IPS-NIHi7 (cell line): ENCODE data around the gene ZNF177.
"Not testable (repeated sequence)": the region's sequence is repeated elsewhere in the genome, so short reads cannot be mapped to it uniquely, and the experiment has no call there.

ENCODE experiments used
- DNase-seq: peaks from one replicate; pipeline ENCODE4 v3.0.0; 2012; ENCODE audit warnings: mixed read lengths; ENCODE audit errors: extremely low spot score

Gene ZNF177

DNA sequence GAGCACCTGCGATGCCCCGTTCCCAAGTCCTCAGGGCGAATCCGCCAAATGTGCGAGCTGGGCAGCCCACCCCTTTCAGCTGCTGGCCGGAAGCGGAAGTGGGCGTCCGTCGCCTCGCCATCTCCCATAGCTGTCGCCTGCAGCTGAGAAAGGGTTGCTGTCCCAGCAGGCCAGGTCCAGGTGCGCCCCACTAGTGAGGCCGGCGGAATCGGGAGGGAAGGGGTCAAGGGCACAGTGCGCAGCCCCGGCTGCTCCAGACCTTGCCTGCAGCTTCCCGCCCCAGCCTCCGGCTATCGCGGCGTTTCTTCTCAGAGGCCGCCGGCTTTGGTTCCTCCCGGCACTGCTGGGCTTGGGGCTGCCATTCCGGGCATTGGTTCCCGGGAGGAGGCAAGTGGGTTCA is at the start of gene ZNF177:
Gene ZNF177, plus strand, starts transcription at position 109 of the 400 bp plus-strand sequence. CDS start 15,299 bp downstream, outside the sequence.
- DNase-seq: no peak

GRCh38 chr19:9313756-9314155 is 49.1 kb upstream of the ZNF177 start:
- DNase-seq: no peak

- no peak for DNase-seq
These were observed 41.5 kb upstream of the ZNF177 start for GRCh38 chr19:9321338-9321737.

GRCh38 chr19:9321756-9322155 is 41.1 kb upstream of the ZNF177 start:
- not testable (repeated sequence) for DNase-seq

DNA sequence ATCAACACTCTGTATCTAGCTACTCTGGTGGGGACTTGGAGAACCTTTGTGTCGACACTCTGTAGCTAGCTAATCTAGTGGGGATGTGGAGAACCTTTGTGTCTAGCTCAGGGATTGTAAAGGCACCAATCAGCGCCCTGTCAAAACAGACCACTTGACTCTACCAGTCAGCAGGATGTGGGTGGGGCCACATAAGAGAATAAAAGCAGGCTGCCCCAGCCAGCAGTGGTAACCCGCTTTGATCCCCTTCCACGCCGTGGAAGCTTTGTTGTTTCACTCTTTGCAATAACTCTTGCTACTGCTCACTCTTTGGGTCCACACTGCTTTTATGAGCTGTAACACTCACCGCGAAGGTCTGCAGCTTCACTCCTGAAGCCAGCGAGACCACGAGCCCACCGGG is 40.6 kb upstream of the ZNF177 start:
- DNase-seq: not testable (repeated sequence)

GRCh38 chr19:9323557-9323918 is 39.3 kb upstream of the ZNF177 start:
- DNase-seq: peak; percentile 32

DNA sequence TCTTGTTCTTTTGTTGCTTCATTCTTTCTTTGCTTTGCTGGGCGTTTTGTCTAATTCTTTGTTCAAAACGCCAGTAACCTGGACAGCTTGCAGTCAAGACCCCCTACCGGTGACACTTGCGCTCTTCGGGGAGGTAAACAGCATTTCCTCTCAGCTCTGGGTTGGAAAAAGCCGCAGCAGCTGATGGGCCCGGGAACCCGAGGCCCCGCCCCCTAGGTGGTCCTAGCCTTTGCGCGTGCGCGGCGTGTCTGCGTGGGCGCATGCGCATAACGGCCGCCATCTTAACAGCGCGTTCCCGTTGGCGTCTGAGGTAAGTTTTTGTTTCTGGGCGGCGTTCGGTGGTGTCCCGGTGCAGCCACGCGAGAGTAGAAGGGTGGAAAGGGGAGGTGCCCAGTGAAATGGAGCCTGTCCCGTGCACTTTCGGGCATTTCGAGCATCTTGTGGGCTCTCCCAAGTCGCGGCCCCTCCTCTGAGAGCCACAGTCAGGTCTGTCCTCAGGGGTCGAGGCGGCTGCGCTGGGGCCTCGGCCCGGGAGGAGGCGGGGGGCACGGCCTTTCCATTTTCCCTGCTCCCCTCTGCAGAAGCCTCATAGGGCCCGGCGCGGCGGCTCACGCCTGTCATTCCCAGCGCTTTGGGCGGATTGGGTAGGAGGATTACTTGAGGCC is 38.8 kb upstream of the ZNF177 start, which contains the start of gene ZNF559:
Gene ZNF559, plus strand, starts transcription at position 261 of the 665 bp plus-strand sequence. CDS start 14,371 bp downstream, outside the sequence.
- DNase-seq: peak; percentile 93

DNA sequence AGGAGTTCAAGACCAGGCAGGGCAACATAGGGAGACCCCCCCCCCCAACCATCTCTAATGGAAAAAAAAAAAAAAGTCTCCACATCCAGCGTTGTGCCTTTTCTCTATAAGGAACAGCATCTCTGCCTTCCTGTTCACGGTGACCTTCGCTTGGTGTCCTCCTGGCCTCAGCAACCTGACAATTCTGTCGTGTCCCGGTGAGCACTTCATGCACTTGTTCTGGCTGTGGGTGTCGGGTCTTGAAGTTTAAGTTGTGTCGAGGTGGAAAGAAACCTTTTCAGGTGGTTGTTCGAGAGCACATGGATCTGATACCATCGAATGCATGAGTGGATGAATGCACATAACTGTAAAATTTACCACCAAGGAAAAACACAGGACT is 38.2 kb upstream of the ZNF177 start:
- peak; percentile 8 for DNase-seq

DNA sequence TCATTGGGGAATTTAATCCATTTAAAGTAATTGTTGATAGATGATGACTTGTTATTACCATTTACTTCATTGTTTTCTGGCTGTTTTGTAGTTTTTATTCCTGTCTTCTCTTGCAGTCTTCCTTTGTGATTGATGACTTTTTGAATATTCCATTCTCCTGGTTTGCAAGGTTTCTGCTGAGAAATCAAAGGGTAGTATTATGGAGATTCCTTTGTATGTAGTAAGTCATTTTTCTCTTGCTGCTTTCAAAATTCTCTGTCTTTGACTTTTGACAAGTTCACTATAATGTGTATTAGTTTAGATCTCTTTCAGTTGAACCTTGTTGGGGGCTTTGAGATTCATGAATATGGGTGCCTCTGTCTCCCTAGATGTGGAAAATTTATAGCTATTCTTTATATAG is 32.8 kb upstream of the ZNF177 start:
- DNase-seq: no peak

DNA sequence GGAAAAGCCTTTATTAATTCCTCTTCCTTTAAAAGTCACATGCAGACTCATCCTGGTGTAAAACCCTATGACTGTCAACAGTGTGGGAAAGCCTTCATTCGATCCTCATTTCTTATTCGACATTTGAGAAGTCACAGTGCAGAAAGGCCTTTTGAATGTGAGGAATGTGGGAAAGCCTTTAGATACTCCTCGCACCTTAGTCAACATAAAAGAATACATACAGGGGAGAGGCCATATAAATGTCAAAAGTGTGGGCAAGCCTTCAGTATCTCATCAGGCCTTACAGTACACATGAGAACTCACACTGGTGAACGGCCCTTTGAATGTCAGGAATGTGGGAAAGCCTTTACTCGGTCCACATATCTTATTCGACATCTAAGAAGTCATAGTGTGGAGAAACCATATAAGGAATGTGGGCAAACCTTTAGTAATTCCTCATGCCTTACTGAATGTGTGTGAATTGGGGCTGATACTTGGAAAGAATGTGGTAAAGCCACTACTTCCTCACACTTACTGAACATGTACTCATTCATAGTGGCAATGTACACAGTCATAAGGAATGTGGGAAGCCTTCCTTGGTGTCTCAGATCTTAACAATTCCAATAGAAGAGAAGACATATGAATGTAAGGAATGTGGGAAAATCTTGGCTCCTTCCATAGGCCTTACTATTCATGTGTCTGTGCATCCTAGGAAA is 20.1 kb upstream of the ZNF177 start:
- no peak for DNase-seq

DNA sequence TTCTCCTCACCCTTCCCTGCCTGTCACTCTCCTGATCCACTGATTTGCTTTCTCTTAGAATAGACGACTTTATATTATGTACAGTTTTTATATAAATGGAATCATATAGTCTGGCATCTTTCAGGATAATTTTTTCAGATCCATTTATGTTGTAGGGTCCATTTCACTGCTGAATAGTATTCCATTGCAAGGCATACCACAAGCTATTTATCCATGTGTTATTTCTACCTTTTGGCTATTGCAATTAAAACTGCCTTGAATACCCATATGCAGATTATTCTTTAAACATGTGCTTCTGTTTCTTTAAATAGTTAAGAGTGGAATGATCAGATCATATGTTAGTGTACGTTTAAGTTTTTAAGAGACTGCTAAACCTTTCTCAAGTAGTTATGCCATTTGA is 17.8 kb upstream of the ZNF177 start:
- DNase-seq: no peak

- no peak for DNase-seq
These were observed 14.6 kb upstream of the ZNF177 start for GRCh38 chr19:9348253-9348652.

DNA sequence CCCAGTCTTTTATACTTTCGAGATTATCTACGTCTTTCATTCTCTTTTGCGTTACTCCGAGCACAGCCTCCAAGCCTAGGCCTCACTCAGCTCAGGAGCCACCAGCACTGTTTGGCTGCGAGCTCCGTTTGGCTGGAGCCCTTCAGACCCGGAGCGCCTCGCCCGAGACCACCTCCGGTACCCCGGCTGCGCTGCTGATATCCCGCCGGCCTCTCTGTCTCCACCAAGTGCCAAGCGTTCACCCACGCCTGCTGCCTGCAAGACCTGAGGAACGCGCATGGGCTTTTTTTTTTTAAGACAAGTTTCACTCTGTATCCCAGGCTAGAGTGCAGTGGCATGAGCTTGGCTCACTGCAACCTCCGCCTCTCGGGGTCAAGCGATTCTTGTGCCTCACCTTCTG is 14.1 kb upstream of the ZNF177 start:
- no peak for DNase-seq

- DNase-seq: no peak
These were observed 10.3 kb upstream of the ZNF177 start for GRCh38 chr19:9352505-9352904.

DNA sequence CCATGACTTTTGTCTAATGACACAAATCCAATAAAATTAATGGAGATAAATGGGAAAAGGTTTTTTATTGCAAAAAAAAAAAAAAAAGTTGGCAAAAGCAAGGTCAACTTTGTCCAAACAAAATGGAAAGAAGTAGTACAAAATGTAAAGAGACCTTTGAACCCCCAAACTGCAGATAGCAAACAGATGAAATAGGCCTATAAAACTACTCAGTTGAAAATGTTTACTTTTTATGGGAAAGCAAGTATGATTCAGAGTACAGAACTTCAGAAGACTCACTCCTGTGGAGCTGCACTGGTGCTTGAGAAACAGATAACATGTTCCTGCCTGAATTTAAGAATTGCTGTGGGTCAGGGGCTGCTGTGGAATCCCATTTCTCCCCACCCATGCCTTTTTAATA is 9.8 kb upstream of the ZNF177 start:
- DNase-seq: no peak

DNA sequence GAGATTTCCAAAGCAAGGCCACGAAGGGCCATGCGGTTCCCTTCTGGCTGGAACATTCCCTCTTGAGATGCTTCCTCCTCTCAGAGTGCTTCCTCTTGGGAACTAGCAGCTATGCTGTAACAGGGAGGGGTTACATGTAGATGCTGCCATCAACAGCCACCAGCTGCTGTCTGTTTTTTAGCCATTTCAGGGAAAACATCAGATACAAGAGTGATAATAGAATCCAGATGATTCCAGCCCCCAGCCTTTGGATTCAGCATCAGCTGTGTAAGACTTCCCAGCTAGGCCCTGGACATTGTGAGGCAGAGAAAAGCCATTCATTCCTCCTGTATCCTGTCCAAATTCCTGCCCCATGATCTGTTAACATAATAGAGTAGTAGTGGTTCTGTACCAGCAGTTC is 8.2 kb upstream of the ZNF177 start:
- no peak for DNase-seq

DNA sequence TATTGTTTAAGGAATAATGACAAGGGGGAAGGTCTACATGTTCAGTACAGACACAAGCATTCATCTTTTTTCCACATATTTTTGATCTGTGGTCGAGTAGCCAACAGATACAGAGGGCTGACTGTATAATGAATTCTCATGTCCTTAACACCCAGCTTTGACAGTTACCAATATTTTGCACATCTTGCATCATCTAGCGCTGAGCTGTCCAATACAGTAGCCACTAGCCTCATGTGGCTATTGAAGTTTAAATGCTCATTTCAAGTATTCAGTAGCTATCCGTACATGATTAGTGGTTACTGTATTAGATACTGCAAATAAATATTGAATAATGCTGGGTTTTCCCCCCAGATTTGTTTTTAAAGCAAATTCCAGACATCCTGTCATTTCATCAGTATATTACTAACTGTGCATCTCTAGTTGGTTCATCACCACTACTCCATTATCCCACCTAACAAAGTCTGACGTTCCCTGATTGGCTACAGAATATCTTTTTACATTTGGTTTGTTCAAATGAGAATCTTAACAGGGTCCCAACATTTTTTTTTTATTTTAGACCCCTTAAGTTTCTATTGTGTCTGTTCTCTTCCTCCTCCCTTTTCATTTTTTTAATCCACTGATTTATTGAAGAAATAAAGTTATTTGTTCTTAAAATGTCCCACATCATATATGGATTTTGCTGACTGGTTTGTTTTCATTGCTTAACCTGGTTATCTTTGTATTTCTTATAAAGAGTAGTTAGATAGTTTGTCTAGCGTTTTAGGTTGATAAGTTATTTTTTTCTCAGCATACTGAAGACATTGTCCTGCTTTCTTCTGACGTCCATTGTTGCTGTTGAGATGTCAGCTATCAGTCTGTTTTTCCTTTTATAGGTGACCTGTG is 8.2 kb downstream of the ZNF177 start:
- DNase-seq: no peak

DNA sequence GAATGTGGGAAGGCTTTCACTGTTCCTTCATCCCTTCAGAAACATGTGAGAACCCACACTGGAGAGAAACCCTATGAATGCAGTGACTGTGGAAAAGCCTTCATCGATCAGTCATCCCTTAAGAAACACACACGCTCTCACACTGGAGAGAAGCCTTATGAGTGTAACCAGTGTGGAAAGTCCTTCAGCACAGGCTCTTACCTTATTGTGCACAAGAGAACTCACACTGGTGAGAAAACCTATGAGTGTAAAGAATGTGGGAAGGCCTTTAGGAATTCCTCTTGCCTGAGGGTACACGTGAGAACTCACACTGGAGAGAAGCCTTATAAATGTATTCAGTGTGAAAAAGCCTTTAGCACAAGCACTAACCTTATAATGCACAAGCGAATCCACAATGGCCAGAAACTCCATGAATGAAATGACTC is 18.6 kb downstream of the ZNF177 start:
- DNase-seq: no peak

DNA sequence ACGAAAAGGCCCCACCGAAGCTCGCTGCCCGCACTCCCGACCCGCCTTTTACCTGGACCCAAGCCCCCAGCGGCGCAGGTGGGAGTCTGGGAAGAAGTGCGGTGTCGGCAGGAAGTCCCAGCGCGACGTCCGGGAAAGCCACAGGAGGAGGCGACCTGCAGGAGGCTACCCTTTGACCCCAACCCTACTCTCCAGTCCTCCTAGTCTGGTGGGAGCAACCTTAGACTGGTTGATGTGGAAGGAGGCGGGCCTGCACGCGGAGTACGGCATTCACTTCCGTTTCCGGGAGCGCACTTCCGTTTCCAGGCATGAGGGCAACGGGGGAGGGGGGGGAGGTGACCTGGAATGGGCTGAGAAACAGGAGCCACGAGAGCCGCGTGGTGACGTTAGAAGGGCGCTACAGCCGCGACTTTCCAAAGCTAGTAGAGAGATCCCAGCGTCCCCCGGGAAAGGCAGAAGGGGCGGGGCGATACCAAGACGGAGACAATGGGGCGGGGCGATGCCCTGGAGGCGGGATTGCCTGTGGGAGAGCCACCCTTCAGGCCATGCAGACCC is 44.1 kb downstream of the ZNF177 start:
- no peak for DNase-seq

- DNase-seq: no peak
These were observed 45.0 kb downstream of the ZNF177 start for GRCh38 chr19:9407827-9408226.

- no peak for DNase-seq
These were observed 50.6 kb downstream of the ZNF177 start for GRCh38 chr19:9413240-9413954.
